Cardiac muscle cell (in vitro differentiated cells and primary cell): ENCODE measurements around the gene FRS3. TPM values are rescaled to one million over a fixed set of nuclear protein-coding genes. Genes with fewer than 3 reads are reported as not detected.

Experiments used
- DNase-seq, 2 donors: peaks; one replicate each; pipeline versions ENCODE4 v3.0.0 to v3.0.0-alpha.2; 2010 to 2017; ENCODE audit warnings: low read depth in 1 of 2, low spot score in 1 of 2
- H3K27ac ChIP-seq: fragments of 200-600 bp; sonication (generic); 2 replicates; pipeline ENCODE4 v1.5.1; 2016
- H3K27me3 ChIP-seq: fragments of 200-600 bp; sonication (generic); 2 replicates; pipeline ENCODE4 v1.6.0; 2016; ENCODE audit warnings: control low read depth
- H3K36me3 ChIP-seq: fragments of 200-600 bp; sonication (generic); 2 replicates; pipeline ENCODE4 v1.5.1; 2016; ENCODE audit warnings: control low read depth
- H3K4me1 ChIP-seq: fragments of 200-600 bp; sonication (generic); 2 replicates; pipeline ENCODE4 v1.8.1; 2017; ENCODE audit warnings: low read depth, mild to moderate bottlenecking, mixed run types
- H3K4me3 ChIP-seq: fragments of 200-600 bp; sonication (generic); 2 replicates; pipeline ENCODE4 v1.5.1; 2016; ENCODE audit warnings: mild to moderate bottlenecking
- H3K9me3 ChIP-seq: fragments of 200-600 bp; sonication (generic); 2 replicates; pipeline ENCODE4 v1.5.1; 2017; ENCODE audit warnings: low read depth, mild to moderate bottlenecking, control low read depth
- CTCF ChIP-seq: IDR thresholded peaks from 2 replicates; pipeline ENCODE4 v1.5.1; 2012; ENCODE audit warnings: low read depth, mild to moderate bottlenecking, low read length
- polyA plus RNA-seq: library from polyadenylated mRNA; unstranded; fragments of >200 nt; fragmentation: Nextera tagmentation; extraction: Ambion mirVana; gene quantifications from 2 replicates; pipeline ENCODE4 v1.2.1, GENCODE V29; 2016
- total RNA-seq: library from RNA; depleted of rRNA; stranded (reverse); fragments of >200 nt; gene quantifications from 2 replicates; pipeline ENCODE4 v1.2.3, GENCODE V29; 2016

Gene FRS3
- total and polyA plus RNA-seq, 2 experiments from 2014 or later = 24.7 to 25.3 TPM

DNA sequence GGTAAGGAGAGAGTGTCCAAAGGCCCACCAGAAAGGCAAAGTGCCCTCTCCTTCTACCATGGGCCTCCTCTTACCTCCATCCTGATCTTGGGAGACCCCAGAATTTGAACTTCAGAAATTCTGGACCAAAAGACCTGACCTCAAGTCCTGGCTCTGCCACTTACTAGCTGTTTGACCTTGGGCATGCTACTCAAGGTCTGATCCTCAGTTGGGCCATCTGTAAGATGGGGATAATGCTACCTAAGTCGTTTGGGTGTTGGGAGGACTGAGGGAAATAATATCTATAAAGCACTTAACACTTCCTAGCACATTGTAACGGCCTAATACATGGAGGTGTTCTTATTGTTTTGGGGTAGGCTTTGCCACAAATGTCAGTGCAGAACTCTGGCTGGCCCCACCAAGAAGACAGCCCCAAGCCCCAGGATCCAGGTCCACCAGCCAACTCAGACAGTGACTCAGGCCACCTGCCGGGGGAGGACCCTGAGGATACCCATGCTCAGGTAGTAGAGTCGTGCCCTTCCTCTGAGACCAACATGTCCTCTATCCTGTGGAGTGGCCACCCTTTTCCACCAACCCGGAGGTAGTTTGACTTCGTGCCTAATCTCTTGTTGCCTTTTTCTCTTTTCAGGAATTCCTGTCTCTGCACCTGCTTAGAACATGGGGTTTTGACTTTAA, 3.5 kb upstream of the FRS3 start:
- H3K4me1 ChIP-seq = peaks cover 26% of the 10 kb centered on the region
- DNase-seq = no peak
- H3K36me3 ChIP-seq = no peaks in the 10 kb centered on the region
- no peaks in the 10 kb centered on the region for H3K9me3 ChIP-seq
- H3K4me3 ChIP-seq = no peak overlapping the region
- H3K27ac ChIP-seq = no peak overlapping the region
- TF ChIP-seq CTCF = no peak
- no peaks in the 10 kb centered on the region for H3K27me3 ChIP-seq

DNA sequence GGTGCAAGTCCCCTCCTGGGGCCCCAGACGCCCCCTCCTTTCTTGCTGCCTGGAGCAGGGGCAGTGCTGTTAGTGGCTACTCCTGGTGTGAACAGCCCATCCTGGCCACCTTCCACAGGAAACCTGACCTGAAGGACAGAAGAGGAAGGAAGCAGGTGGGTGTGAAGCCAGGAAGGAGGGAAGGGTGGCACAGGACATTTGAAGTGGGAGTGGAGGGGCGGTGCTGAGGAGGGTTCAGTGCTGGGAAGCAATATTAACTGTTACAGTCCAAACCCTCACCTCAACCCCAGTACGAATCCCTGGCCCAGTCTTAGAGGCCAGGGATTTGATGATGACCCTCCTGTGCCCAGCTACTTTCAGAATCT, 1.6 kb upstream of the FRS3 start:
- Histone ChIP-seq H3K9me3 (no peaks in the 10 kb centered on the region), H3K27ac (peak overlapping the region; percentile 75), H3K4me1 (peaks cover 26% of the 10 kb centered on the region), H3K4me3 (peak overlapping the region; percentile 68), H3K27me3 (no peaks in the 10 kb centered on the region), H3K36me3 (no peaks in the 10 kb centered on the region)
- DNase-seq = peak in 1 of 2 donors; percentile 12
- TF ChIP-seq CTCF = no peak

DNA sequence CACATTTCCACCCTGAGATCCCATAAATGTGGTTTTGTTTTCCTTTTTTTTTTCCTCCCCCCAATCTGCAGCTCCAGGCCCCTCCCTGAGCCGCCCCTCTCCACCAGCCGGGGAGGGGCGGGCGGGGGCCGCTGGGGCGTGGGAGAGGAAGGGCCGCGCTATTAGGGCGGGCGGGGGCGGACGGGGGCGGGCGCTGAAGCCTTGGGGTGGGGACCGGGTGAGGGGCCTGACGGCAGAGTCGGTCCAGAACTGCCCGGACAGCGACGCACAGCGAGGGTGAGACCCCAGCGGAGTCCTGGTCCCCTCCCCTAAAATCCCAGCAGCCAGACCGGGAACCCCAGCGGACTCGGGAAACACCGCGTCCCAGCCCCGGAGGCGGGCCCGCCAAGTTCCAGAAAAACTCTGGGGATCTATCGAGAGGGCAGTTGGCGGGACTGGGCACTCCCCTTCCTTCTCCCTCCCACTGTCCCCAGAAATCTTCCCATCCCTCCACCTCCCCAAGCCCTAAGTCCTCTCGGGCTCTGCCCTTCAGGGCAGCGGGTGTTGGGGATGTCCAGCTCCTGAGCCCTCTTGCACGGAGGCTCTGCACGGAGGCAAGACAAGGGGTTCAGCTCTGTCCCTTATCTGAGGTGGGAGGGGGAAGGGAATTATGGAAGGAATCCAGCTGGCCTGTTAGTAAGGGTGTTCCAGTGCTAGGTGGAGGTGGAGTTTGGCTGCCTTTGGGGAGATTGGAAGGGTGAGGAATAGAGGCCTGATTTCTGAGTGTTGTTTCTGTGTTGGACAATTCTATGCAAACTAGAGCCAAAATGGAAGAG, 1.1 kb upstream of the FRS3 start, which contains the start of gene PRICKLE4:
TSS of gene PRICKLE4 (plus strand) at position 232 of the 815 bp plus-strand sequence. CDS start 2,692 bp downstream, outside the sequence.
- DNase-seq = peak; percentile 56 to 69

DNA sequence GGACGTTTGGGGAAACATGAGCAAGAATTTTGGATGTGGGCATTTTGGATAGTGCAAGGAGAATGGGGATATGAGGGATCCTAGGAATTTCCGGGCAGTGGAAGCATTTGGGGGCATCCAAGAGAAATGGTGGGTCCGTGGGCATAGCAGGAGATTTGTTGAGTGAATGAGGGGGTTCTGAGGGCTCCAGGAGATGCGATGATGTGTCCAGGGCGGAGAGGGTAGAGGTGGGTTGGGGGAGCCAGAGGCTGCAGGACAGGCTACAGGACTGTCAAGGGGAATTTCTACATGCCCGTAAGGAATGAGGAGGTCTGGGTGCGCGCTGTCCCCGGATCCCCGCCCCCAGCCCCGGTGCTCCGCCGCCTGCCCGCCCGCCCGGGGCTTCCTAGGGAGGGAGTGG, 364 bp downstream of the FRS3 start:
- TF ChIP-seq CTCF = no peak
- Histone ChIP-seq H3K9me3 (no peaks in the 10 kb centered on the region), H3K4me1 (peaks cover 9% of the 10 kb centered on the region), H3K4me3 (peak overlapping the region; percentile 68), H3K27ac (no peak overlapping the region), H3K36me3 (peaks cover 12% of the 10 kb centered on the region), H3K27me3 (no peaks in the 10 kb centered on the region)
- no peak for DNase-seq

More for the DNA sequence above, 1.1 kb upstream of the FRS3 start, which contains the start of gene PRICKLE4:
- Histone ChIP-seq H3K9me3 (no peaks in the 10 kb centered on the region), H3K27ac (peak within 1 kb of the TSS; percentile 75), H3K4me1 (peaks cover 22% of the 10 kb centered on the region), H3K36me3 (no peaks in the 10 kb centered on the region), H3K27me3 (no peaks in the 10 kb centered on the region), H3K4me3 (peak within 1 kb of the TSS; percentile 68)
- TF ChIP-seq CTCF = no peak

GRCh38 chr6:41778895-41779294, 805 bp downstream of the FRS3 start:
- Histone ChIP-seq H3K4me1 (peaks cover 6% of the 10 kb centered on the region), H3K36me3 (peaks cover 13% of the 10 kb centered on the region), H3K4me3 (peak overlapping the region; percentile 68), H3K9me3 (no peaks in the 10 kb centered on the region), H3K27me3 (no peaks in the 10 kb centered on the region), H3K27ac (no peak overlapping the region)
- no peak for DNase-seq
- TF ChIP-seq CTCF = no peak
